ENCODE measurements around the gene UBE2Q1.

UBE2Q1 gene

GRCh38 chr1:154575951-154576566 is 17.6 kb upstream of the UBE2Q1 start:
- no peak for DNase-seq

GRCh38 chr1:154575147-154575927 is 16.9 kb upstream of the UBE2Q1 start:
- no peak for DNase-seq

GRCh38 chr1:154574716-154575115 is 16.3 kb upstream of the UBE2Q1 start:
- peak; percentile 92 for DNase-seq

GRCh38 chr1:154573168-154573510 is 14.7 kb upstream of the UBE2Q1 start:
- no peak for DNase-seq

GRCh38 chr1:154572468-154573167 is 14.2 kb upstream of the UBE2Q1 start:
- DNase-seq = no peak

- DNase-seq = no peak
Observed at GRCh38 chr1:154571964-154572288, 13.5 kb upstream of the UBE2Q1 start.

- no peak for DNase-seq
Observed at GRCh38 chr1:154571244-154571963, 12.9 kb upstream of the UBE2Q1 start.

- no peak for DNase-seq
Observed at GRCh38 chr1:154568157-154568815, 9.8 kb upstream of the UBE2Q1 start.

- DNase-seq = peak; percentile 96
Observed at GRCh38 chr1:154567386-154568156, 9.1 kb upstream of the UBE2Q1 start, which contains the start of gene CHRNB2. TSS of gene CHRNB2 (plus strand) at chr1:154567778. CDS start at chr1:154568045, 267 bp downstream.

GRCh38 chr1:154565876-154566275 is 7.4 kb upstream of the UBE2Q1 start:
- no peak for DNase-seq

GRCh38 chr1:154559466-154560044 is 1.1 kb upstream of the UBE2Q1 start:
- DNase-seq = peak; percentile 98

- peak; percentile 100 for DNase-seq
Observed at GRCh38 chr1:154558720-154559465, 431 bp upstream of the UBE2Q1 start.

GRCh38 chr1:154557248-154557938 is 1.1 kb downstream of the UBE2Q1 start:
- DNase-seq = no peak

- no peak for DNase-seq
Observed at GRCh38 chr1:154556422-154556821, 2.0 kb downstream of the UBE2Q1 start.

GRCh38 chr1:154553056-154554030 is 5.1 kb downstream of the UBE2Q1 start:
- no peak for DNase-seq

GRCh38 chr1:154552036-154552435 is 6.4 kb downstream of the UBE2Q1 start:
- DNase-seq = no peak

GRCh38 chr1:154551474-154551873 is 7.0 kb downstream of the UBE2Q1 start:
- DNase-seq = no peak

GRCh38 chr1:154550657-154551056 is 7.8 kb downstream of the UBE2Q1 start:
- no peak for DNase-seq

- DNase-seq = no peak
Observed at GRCh38 chr1:154550070-154550469, 8.4 kb downstream of the UBE2Q1 start.
